GM21723 (cell line): Measurements from ENCODE around the gene TMEM222.

Experiments
- ATAC-seq: cut with Tn5 transposase; IDR thresholded peaks from one replicate; pipeline ENCODE4 v1.9.1; 2021; ENCODE audit warnings: mild to moderate bottlenecking, moderate library complexity; ENCODE audit not compliant: unreplicated experiment

TMEM222 gene

DNA sequence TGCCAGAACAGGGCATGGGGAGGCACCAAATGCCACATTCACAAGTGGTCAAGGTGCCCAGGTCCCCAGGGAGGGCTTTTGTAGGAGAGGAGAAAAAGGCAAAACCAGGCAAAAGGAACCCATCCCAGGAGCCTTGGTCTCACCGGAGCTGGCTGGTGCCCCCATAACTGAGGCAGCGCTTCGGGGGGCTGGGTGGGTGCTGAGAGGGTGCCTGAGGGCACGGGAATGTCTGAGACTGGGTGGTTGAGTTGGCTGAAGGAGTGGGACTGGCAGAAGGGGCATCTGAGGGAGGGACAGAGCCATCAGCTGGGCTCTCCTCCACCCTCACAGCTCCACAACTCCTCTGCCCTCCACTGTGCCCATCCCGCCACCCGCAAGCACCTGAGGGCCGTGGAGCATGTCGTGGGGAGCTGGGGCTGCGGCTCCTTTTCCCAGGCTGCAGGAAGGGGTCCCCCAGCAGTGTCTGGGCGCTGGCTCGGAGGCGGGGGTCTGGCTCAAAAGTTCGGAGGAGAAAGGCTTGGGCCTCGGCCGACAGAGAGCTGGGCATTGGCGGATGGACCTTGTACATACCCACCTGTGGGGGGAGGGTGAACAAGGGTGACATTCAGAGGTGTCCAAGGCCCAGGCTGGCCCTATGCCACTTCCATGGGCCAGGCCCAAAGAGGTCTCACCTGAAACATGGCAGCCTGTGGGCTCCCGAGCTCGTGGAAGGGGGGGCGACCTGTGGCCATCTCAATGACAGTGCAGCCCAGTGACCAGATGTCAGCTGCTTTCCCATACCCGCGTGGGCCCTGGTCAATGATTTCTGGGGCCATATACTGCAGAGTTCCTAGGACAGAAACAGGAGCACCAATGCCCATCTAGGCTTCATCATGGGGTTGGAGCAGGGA lies 36.3 kb downstream of the TMEM222 start:
- ATAC-seq = no peak

DNA sequence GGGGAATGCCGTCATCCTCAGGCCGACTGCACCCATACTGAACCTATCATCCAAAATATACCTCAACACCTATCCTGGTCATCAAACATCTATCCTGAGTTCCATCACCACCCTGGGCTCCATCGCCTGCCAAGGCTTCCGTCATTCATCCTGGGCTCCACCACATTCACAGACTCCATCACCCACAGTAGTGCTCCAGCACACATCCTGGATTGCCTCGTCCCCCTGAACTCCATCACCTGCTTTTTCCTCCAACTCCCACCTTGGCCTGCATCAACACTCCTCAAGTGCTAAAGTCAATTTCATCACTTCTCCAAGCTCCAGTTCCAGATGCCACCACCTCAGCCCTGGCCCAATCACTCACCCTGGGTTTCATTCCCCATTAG lies 37.0 kb downstream of the TMEM222 start:
- no peak for ATAC-seq

DNA sequence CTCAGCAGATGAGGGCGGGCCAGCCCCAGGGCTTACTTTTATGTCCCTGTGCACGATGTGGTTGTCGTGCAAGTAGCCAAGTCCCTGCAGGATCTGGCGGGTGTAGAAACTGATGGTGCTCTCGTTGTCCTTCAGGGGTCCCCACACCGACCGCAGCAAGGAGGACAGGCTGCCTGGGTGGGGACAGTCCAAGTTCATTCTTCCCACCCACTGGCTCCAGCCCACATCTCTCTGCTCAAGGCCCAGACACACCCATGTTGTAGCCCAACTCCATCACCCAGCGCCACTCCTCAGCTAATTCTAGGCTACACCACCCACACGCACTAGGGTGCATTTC lies 37.8 kb downstream of the TMEM222 start:
- no peak for ATAC-seq

DNA sequence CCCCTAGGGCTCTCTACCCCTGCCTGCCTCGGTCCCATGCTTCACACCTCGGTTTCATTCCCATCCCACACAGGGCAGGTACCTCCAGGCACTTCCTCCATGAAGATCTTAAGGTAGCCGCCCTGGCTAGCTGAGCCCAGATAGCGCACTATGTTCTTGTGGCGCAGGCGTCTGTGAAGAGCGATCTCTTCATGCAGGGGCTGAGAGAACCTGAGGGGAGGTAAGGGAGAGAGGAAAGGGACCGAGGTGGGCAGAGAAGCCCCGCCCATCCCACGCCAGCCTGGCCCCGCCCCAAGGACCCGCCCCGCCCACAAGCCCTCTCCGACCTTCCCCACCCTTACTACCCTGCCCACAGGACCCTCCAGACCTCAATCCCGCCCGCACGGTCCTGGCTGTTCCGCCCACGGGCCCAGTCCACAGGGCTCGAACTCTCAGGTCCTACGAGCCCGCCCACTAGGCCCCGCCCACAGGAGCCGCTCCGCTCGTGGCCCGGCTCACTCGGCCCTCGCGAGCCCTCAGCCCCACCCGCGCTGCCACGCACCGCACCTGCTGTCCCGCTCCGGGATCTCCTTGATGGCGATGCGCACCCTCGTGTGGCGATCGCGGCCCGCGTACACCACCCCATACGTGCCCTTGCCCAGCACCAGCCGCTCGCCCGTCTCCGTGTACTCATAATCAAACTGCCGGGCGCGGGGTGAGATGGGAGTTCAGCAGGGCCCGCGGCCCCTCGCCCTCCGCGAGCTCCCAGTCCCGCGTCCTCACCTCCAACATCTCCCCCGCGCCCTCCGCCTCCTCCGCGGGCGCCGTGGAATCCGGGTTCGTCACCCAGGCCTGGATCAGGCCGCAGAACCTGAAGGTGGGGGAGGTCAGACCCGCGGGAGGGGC lies 38.4 kb downstream of the TMEM222 start:
- no peak for ATAC-seq

DNA sequence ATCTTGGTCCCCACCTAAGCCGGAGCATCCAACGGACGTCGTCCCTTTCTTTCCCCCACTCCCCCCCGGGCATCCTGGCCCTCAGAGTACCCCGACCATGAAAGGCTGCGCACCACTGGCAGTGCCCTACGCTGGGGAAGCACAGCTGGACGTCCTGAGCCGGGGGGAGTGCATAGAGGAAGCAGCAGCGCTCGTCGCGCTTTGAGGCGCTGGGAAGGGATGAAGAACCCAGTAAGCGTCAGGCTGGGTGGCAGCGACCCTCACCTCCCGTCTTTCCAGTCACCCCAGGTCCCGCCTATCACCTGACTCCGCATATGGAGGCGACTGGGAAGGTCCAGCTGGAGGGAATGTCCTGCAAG lies 39.1 kb downstream of the TMEM222 start:
- no peak for ATAC-seq

DNA sequence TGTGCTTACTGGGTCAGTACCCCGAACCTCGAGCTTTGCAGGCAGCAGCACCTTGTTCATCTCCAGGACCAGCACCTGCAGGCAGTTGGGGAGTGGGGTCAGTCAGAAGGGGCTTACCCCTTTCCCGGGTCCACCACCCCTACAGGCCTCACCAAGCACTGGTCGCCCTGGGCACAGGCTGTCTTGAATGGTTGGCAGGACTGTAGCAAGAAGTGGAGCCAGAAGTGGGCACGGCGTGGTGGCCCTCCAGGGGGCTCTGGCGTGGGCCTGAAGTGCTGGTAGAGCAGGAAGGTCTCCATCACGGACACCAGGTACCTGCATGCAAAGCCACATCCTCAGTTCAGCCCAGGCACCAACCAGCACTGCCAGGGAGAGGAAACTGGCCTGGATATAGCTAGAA lies 39.6 kb downstream of the TMEM222 start:
- no peak for ATAC-seq

DNA sequence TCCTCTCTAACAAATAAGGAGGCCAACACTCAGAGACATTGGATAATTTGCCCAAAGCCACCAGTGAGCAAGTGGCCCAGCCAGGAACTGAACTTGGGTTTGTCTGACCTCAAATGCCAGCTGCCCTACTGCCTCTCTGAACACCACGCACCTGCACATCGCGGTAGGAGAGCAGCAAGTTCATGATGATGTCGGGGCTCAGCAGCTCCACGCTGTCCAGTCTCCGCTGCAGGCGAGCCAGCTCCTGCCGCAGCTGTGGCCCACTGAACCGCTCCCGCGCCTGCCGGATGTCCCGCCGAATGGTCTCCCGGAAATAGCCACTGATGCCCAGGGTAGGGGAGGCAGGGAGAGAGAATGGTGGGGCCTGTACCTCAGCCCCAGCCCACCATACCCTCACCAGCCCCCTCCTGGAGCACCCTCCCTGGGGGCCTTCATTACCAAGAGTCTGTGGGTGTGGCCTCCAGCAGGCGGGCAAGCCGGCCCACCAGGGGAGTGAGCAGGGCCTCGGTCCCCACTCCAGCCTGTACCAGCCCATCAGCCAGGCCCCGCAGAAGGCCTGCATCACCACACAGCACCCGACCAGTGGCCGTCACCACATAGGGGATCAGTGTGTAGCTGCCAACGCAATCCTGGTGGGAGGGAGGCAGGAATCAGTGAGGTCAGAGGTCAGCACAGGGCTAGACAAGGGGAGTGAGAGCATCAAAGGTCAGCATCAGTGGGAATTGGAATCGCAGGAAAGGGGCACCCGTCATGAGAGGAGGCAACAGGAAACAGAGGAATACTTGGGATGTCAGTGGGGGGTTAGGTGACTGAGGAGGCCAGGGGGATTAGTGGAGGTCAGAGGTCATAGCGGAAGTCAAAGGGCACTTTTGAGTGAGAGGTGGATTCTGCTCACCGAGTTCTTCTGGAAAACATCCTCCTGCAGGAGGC lies 42.1 kb downstream of the TMEM222 start:
- ATAC-seq = no peak

DNA sequence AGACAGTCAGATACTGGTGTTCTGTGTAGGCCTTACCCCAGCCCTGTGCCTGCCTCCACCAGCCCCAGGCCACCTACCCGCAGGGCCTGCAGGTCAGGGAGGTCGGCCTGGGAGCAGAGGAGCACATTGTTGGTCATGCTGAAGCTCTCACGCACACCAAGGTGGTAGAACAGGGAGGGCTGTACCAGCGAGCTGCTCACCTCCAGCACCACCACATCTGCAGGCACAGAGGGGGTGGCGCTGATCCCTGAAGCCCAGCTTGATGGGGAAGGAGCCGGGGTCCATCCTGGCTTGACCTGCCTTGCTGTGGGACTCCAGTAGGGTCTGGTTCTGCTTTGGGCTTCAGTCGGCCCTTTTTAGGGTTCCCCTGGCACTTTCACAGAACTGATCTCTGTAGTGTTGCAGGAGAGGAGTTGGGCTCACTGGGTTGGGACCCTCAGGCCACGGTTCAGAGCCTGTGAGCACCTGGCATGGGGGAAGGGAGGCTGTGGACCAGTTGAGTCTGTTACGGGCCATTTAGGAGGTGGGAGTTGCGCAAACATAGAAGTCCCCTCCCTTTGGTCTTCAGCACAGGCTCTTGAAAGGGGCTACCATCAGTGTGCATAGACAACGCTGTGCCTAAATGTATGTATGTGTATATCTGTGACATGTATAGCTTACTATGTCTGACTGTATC lies 42.9 kb downstream of the TMEM222 start:
- no peak for ATAC-seq

DNA sequence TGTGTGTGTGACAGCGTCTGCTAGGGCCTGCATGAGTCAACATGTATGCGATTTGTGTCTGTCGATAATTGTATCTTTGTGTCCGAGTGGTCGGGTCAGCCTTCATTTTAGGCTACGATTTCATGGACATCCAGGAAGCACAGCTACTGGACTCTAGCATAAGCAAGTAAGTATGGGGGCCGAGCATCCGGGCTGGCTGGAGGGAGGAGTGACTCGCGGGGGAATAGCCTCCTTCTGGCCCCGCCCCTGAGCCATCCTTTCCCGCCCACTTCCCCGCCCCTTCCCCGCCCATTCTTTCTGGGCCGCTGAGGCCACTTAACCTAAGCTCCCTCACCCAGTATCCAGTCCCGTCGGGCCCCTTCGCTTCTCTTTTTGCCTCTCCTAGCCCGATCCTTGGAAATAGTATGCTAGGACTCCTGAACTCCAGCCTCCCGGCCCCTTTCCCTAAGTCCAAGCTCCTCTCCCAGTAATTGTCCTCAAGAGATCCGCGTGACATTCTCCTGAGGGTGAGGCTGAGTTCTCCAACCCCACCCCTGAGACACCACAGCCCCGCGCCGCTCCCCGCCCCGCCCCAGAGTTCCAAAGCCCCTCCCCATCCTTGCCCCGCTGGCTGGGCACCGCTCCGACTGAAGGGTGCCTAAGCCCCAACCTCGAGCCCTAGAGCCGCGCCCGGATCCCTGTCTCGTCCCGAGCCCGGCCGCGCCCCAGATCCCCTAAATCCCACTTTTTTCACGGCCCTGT lies 43.6 kb downstream of the TMEM222 start:
- peak; percentile 42 for ATAC-seq

DNA sequence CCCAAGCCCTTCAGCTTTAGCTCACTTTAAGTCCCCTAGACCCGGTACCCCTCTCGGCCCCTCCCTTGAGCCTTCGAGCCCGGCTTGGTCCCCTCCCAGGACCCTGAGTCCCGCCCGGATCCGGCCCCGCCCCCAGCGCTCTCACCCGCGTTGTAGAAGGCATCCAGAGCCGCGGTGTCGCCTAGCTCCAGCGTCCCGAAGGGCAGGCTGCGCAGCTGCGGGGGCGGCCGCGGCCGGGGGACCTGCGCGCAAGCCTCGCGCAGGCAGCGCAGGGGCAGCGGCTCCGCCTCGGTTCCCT lies 44.1 kb downstream of the TMEM222 start:
- peak; percentile 43 for ATAC-seq

DNA sequence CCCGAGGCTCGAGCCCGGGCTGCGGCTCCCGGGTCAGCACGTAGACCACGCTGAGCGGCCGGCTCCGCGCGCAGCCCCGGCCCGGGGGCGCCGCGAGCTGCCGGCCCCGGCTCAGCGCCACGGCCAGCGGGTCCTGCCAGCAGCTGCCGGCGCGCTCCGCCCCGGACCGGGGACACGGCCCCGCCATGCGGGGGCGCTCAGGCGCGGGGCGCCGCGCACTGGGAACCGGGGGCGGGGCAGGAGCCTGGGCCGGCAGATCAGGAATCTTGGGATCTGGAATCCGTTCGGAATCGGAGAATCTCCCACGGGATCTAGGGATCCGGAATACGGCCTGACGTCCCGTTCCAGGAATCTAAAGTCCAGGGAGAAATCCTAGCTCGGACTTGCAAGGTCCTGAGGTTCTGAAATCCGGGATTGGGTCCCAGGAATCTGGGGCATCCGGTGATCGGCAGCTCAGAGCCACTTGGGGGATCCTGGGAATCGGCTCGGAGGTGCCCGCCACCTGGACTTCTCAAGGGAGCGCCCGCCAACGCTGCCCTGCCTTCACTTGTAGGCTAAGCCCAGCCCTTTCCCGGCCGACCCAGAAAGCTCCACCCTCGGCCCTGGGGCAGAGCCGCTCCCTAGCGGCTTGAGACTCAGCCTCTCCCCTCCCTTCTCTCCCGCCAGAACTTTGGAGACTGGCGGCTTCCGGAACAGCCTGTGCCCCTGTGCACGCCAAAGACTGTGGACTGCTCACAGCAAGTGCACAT lies 44.6 kb downstream of the TMEM222 start, which contains the start of gene MAP3K6:
TSS of gene MAP3K6 (minus strand) at position 551 of the 749 bp plus-strand sequence. CDS start at position 187, 364 bp downstream.
- peak; percentile 35 for ATAC-seq

DNA sequence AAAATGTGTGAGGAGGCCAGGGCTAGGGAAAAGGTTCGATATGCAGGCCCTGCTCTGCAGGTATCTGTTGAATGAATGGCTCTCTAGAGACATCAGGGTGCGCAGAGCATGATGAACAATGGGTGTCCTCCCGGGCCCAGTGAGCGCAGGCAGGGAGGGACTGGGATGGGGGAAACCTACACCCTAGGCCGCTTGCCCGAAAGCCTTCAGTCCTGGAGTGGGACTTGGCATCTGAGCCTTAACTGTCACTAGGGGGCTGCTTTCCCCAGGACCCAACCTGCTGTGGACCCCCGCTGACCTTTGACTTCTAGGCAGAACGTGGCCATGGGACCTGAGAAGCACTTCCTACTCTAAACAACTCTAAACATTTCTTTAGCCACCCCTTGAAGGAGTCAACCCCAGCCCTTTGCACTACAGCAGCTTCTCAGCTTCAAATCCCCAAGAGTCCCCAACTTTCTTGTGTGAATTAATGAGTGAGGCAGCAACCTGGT lies 45.2 kb downstream of the TMEM222 start:
- ATAC-seq = no peak

DNA sequence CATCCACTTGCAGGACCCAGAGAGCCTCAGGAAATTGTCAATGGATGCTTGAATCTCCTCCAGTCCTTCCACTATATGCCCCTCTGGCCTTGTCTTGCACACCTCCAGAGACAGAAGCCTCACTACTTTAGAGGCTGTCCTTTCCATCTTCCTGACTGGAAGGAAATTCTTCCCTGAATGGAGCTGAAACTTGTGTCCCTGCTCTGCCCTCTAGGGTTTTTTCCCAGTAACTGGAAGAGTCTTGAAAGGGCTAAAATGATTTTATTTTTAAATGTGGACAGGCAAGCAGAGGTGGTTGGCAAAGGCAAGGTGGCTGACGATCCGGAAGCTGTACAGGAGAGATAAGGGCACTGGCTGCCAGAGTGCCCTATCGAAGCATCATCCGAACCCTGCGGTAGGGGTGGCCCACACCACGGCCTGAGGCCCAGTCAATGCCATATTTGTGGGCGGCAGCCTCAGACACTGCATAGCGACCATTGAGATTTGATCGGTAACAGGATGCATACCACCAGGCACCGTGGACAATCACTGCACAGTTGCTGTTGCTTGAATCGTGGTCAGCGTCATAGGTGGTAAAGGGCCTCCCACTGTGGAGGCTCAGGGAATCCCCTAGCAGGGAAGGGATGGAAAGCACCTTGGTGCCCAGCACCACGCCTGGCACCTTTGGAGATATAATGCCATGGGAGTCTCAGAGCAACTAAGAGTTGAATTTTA lies 47.1 kb downstream of the TMEM222 start:
- ATAC-seq = no peak

DNA sequence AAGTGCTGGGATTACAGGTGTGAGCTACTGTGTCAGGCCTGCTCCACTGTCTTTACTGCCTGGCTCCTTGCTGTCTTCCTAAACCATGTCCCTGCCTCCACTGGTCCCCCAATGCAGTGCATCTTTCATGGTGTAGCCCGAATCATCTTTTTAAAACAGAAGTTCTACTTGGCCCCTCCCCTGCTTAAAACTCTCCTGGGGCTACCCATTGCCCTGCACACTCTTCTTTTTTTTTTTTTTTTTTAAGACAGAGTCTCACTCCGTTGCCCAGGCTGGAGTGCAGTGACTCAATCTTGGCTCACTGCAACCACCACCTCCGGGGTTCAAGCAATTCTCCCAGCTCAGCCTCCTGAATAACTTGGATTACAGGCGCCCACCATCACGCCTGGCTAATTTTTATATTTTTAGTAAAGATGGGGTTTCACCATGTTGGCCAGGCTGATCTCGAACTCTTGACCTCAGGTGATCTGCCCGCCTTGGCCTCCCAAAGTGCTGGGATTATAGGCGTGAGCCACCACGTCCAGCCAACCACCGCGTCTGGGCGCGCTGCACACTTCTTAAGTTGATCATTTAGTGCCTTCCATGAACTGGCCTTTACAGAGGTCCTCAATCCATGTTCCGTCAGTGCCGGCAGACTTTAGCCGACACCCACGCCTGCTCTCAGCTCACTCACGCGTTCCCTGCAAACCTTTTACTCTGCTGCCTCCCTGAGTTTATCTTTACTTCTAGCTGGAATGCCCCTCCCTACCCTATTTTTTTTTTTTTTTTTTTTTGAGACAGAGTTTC lies 50.3 kb downstream of the TMEM222 start:
- ATAC-seq = no peak

DNA sequence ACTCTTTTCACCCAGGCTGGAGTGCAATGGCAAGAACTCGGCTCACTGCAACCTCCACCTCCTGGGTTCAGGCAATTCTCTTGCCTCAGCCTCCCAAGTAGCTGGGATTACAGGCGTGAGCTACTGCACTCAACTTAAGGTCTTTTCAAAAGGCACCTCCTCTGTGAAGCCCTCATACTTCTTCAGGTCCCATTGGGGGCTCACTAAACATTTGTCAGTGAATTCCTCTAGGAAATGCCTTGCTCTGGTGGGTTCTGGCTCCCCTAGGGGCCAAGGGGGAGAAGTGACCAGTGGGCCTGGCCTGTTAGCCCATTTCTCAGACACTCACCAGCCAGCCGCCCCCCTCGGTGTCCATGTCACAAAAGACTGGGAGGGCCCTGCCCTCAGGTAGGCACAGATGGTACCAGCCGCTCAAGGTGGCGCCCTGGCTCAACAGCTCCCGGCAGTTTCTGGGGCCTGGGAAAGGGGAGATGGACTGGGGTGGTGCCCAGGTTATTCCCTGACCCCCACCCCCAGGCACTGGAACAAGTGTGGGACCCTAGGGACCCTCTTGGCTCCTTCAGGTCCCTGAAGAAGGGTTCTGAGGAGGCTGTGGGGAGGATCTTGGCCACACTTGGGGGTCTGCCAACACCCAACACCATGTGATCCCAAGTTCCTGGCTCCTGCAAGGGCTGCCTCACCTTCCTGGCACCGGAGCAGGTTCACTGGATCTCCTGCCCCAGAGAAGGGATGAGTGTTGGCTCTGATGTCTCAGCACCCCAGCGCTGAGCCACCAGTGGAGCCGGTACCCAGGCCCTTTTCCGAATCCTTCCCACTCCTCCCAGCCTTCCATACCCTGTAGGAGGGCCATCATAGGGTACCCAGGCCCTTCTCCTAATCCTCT lies 51.1 kb downstream of the TMEM222 start:
- ATAC-seq = no peak

DNA sequence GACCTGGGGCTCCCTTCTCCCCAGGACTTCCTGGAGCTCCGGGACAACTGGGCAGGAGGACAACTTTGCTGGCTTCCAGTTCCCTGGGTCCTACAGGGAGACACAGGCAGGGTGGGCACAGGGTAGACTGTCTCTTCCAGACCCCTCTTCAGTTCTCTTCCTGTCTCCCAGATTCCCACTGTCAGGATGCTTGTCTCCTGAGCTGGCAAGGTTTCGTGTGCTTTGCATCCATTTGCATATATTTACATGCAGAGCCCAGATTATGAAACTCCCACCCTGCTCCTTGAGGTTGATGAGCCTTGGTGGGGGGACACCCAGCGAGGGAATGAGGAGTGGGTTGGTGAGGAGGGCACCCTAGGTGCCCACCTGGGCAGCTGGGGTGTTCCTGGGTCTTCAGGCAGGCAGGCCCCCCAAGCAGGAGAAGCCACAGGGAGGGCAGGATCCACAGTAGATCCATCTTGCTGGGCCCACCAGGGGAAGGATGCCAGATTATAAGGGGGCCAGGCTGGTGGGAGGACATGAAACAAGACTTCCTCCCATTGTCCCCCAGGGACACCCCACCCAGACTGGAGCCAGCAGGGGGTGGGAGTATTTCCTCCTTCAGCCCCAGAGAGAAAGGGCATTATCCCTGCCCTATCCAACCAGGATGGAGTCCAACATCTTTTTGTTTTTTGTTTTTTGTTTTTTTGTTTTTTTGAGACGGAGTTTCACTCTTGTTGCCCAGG lies 52.6 kb downstream of the TMEM222 start, which contains the start of gene FCN3:
TSS of gene FCN3 (minus strand) at position 463 of the 725 bp plus-strand sequence. CDS start at position 457, 6 bp downstream.
- no peak for ATAC-seq
